Measurements from ENCODE around the gene TENM3. TPM values are rescaled to one million over a fixed set of nuclear protein-coding genes. Genes with fewer than 3 reads are reported as not detected.

The TENM3 gene
- total and polyA plus RNA-seq, 2 of the 8 experiments (the other 6 are each of a cell fraction or from before 2014, with no cell fraction given): 36.9 to 69.3 TPM

DNA sequence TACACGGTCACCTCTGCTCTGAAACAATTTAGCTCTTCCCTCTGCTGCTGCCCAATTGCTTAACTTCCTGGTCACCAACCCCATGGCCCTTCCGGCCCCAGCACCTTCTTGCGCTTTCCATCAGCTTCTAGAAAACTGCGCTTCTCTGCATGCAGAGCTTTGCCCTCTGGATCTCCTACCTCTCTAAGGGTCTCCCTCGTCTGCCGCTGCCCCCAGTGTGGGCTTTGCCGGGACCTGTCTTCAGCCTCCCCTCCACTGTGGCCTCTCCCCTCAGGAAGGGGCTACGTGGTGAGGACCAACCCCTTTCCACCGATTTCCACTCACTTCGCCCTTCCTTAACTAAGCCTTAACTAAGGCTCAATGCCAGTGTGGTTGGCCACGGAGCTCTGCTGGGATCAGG lies 579.4 kb downstream of the TENM3 start (continued):
- TF ChIP-seq, protein P1, sequence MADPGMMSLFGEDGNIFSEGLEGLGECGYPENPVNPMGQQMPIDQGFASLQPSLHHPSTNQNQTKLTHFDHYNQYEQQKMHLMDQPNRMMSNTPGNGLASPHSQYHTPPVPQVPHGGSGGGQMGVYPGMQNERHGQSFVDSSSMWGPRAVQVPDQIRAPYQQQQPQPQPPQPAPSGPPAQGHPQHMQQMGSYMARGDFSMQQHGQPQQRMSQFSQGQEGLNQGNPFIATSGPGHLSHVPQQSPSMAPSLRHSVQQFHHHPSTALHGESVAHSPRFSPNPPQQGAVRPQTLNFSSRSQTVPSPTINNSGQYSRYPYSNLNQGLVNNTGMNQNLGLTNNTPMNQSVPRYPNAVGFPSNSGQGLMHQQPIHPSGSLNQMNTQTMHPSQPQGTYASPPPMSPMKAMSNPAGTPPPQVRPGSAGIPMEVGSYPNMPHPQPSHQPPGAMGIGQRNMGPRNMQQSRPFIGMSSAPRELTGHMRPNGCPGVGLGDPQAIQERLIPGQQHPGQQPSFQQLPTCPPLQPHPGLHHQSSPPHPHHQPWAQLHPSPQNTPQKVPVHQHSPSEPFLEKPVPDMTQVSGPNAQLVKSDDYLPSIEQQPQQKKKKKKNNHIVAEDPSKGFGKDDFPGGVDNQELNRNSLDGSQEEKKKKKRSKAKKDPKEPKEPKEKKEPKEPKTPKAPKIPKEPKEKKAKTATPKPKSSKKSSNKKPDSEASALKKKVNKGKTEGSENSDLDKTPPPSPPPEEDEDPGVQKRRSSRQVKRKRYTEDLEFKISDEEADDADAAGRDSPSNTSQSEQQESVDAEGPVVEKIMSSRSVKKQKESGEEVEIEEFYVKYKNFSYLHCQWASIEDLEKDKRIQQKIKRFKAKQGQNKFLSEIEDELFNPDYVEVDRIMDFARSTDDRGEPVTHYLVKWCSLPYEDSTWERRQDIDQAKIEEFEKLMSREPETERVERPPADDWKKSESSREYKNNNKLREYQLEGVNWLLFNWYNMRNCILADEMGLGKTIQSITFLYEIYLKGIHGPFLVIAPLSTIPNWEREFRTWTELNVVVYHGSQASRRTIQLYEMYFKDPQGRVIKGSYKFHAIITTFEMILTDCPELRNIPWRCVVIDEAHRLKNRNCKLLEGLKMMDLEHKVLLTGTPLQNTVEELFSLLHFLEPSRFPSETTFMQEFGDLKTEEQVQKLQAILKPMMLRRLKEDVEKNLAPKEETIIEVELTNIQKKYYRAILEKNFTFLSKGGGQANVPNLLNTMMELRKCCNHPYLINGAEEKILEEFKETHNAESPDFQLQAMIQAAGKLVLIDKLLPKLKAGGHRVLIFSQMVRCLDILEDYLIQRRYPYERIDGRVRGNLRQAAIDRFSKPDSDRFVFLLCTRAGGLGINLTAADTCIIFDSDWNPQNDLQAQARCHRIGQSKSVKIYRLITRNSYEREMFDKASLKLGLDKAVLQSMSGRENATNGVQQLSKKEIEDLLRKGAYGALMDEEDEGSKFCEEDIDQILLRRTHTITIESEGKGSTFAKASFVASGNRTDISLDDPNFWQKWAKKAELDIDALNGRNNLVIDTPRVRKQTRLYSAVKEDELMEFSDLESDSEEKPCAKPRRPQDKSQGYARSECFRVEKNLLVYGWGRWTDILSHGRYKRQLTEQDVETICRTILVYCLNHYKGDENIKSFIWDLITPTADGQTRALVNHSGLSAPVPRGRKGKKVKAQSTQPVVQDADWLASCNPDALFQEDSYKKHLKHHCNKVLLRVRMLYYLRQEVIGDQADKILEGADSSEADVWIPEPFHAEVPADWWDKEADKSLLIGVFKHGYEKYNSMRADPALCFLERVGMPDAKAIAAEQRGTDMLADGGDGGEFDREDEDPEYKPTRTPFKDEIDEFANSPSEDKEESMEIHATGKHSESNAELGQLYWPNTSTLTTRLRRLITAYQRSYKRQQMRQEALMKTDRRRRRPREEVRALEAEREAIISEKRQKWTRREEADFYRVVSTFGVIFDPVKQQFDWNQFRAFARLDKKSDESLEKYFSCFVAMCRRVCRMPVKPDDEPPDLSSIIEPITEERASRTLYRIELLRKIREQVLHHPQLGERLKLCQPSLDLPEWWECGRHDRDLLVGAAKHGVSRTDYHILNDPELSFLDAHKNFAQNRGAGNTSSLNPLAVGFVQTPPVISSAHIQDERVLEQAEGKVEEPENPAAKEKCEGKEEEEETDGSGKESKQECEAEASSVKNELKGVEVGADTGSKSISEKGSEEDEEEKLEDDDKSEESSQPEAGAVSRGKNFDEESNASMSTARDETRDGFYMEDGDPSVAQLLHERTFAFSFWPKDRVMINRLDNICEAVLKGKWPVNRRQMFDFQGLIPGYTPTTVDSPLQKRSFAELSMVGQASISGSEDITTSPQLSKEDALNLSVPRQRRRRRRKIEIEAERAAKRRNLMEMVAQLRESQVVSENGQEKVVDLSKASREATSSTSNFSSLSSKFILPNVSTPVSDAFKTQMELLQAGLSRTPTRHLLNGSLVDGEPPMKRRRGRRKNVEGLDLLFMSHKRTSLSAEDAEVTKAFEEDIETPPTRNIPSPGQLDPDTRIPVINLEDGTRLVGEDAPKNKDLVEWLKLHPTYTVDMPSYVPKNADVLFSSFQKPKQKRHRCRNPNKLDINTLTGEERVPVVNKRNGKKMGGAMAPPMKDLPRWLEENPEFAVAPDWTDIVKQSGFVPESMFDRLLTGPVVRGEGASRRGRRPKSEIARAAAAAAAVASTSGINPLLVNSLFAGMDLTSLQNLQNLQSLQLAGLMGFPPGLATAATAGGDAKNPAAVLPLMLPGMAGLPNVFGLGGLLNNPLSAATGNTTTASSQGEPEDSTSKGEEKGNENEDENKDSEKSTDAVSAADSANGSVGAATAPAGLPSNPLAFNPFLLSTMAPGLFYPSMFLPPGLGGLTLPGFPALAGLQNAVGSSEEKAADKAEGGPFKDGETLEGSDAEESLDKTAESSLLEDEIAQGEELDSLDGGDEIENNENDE (IDR thresholded peaks at IDR 0.05; ENCODE audit: insufficient replicate concordance, low read length): no peak
- no peak for TF ChIP-seq NRF1 (IDR thresholded peaks at IDR 0.05; ENCODE audit: low read depth, low read length)
- TF ChIP-seq FOSL1 (IDR thresholded peaks at IDR 0.05; ENCODE audit: insufficient read depth, low read depth, low read length): no peak
